ENCODE results near the gene ALKBH2.

ALKBH2 gene

GRCh38 chr12:109093022-109093918 lies at the start of gene ALKBH2:
Gene ALKBH2, minus strand, starts transcription at chr12:109093472. Its CDS starts 686 bp downstream, at chr12:109092786.
- peak; percentile 94 for DNase-seq

- DNase-seq: no peak
Observed at GRCh38 chr12:109140560-109140959, 47.3 kb upstream of the ALKBH2 start.

- DNase-seq: no peak
Observed at GRCh38 chr12:109139791-109140190, 46.5 kb upstream of the ALKBH2 start.

GRCh38 chr12:109139360-109139759 lies 46.1 kb upstream of the ALKBH2 start:
- DNase-seq: no peak

GRCh38 chr12:109137055-109137454 lies 43.8 kb upstream of the ALKBH2 start:
- no peak for DNase-seq

GRCh38 chr12:109134186-109134917 lies 41.1 kb upstream of the ALKBH2 start:
- no peak for DNase-seq

- no peak for DNase-seq
Observed at GRCh38 chr12:109131154-109132050, 38.1 kb upstream of the ALKBH2 start.

GRCh38 chr12:109130297-109131153 lies 37.3 kb upstream of the ALKBH2 start:
- DNase-seq: no peak

GRCh38 chr12:109127533-109128242 lies 34.4 kb upstream of the ALKBH2 start:
- no peak for DNase-seq

GRCh38 chr12:109126784-109127183 lies 33.5 kb upstream of the ALKBH2 start:
- DNase-seq: no peak

- no peak for DNase-seq
Observed at GRCh38 chr12:109125791-109126190, 32.5 kb upstream of the ALKBH2 start.

GRCh38 chr12:109124878-109125648 lies 31.8 kb upstream of the ALKBH2 start:
- no peak for DNase-seq

GRCh38 chr12:109121346-109121880 lies 28.1 kb upstream of the ALKBH2 start:
- no peak for DNase-seq

GRCh38 chr12:109120557-109120956 lies 27.3 kb upstream of the ALKBH2 start:
- no peak for DNase-seq

- DNase-seq: no peak
Observed at GRCh38 chr12:109120095-109120494, 26.8 kb upstream of the ALKBH2 start.

GRCh38 chr12:109116611-109116949 lies 23.3 kb upstream of the ALKBH2 start:
- no peak for DNase-seq

- no peak for DNase-seq
Observed at GRCh38 chr12:109115758-109116610, 22.7 kb upstream of the ALKBH2 start, which contains the start of gene ACACB. Gene ACACB, plus strand, starts transcription at chr12:109116587. Its CDS starts 22,819 bp downstream, at chr12:109139406.

GRCh38 chr12:109115404-109115757 lies 22.1 kb upstream of the ALKBH2 start:
- DNase-seq: no peak

- DNase-seq: no peak
Observed at GRCh38 chr12:109114644-109115043, 21.4 kb upstream of the ALKBH2 start.
